Measurements from ENCODE around the gene PDCL2.

DNA sequence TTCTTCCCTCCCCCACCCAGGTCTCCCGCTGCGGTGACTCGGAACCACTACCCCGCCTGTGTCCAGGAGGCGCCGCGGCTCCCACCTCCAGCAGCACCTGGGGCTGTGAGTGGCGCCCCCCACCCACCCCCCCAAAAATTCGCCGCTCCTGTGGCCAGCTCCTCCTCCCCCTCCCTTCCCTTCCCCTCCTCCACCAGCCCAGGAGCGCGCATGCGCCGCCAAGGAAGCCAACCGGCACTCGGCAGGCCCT is 45.6 kb downstream of the PDCL2 start:
- no peak for TF ChIP-seq CHD2 (IDR thresholded peaks at IDR 0.05; ENCODE audit: low read length)
- no peak for TF ChIP-seq JUN (IDR thresholded peaks at IDR 0.05; ENCODE audit: low read depth, low read length)
- TF ChIP-seq CREB1 (IDR thresholded peaks at IDR 0.05) = no peak
- no peak for TF ChIP-seq ZNF274 (IDR thresholded peaks at IDR 0.05; ENCODE audit: borderline replicate concordance, extremely low read depth, low read length)
- no peak for TF ChIP-seq POLR2A (IDR thresholded peaks at IDR 0.05; ENCODE audit: control extremely low read depth in 1 of 2, low read depth in 2 of 2, low read length in 2 of 2)
- TF ChIP-seq E2F6 (IDR thresholded peaks at IDR 0.05) = no peak

Data from H1 (cell line).